AG10803 (cell line): ENCODE measurements around the gene SPATA4.

Experiments used
- DNase-seq: peaks from one replicate; pipeline ENCODE4 v3.0.0; 2010; ENCODE audit warnings: low read depth
- H3K4me3 ChIP-seq: 2 replicates; pipeline ENCODE4 v1.5.1; 2011; ENCODE audit warnings: mild to moderate bottlenecking, low read length, control low read depth
- TF ChIP-seq, protein P1 (sequence below): conservative IDR thresholded peaks from 2 replicates; pipeline ENCODE4 v1.5.1; 2011; ENCODE audit warnings: mild to moderate bottlenecking, low read length, control low read depth, inconsistent platforms

Gene SPATA4

DNA sequence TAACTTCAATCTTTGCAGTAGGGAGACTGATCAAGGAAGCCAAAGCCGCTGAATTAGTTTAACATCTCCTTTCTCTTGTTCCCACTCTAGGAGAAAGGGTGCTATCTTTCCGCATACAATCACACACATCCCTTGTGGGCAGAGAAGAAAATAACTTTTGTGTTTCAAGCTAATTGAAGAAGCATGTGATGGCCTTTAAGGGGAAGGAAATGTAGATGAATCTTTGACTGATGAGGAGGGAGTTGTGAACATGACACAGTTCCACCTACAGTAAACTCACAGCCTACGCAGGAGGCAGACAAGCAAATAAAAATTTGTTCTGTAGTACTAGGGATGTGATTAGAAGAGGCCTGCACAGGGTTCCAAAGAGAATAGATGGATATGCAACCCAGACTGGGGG, 14.7 kb upstream of the SPATA4 start:
- TF ChIP-seq, protein P1, sequence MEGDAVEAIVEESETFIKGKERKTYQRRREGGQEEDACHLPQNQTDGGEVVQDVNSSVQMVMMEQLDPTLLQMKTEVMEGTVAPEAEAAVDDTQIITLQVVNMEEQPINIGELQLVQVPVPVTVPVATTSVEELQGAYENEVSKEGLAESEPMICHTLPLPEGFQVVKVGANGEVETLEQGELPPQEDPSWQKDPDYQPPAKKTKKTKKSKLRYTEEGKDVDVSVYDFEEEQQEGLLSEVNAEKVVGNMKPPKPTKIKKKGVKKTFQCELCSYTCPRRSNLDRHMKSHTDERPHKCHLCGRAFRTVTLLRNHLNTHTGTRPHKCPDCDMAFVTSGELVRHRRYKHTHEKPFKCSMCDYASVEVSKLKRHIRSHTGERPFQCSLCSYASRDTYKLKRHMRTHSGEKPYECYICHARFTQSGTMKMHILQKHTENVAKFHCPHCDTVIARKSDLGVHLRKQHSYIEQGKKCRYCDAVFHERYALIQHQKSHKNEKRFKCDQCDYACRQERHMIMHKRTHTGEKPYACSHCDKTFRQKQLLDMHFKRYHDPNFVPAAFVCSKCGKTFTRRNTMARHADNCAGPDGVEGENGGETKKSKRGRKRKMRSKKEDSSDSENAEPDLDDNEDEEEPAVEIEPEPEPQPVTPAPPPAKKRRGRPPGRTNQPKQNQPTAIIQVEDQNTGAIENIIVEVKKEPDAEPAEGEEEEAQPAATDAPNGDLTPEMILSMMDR, result no peak
- DNase-seq, result no peak
- H3K4me3 ChIP-seq, result no peak overlapping the region

GRCh38 chr4:176209535-176209934, 14.2 kb upstream of the SPATA4 start:
- TF ChIP-seq, protein P1, result no peak
- no peak overlapping the region for H3K4me3 ChIP-seq
- DNase-seq, result no peak

DNA sequence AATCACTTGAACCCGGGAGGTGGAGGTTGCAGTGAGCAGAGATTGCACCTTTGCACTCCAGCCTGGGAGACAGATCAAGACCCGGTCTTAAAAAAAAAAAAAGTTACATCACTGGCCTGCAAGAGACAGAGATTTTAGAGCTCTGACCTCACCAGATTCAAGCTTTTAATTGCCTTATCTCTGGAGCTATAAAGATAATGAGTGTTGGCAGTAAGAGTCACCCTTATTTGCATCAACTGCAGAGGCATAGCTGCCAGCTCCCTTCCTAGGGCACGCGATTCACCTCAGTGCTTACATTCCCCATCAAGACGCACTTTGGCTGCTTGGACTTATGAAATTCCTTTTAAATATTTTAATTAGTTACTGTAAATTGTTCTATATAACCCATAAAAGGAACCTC, 12.5 kb upstream of the SPATA4 start:
- TF ChIP-seq, protein P1, result no peak
- no peak for DNase-seq
- no peak overlapping the region for H3K4me3 ChIP-seq

DNA sequence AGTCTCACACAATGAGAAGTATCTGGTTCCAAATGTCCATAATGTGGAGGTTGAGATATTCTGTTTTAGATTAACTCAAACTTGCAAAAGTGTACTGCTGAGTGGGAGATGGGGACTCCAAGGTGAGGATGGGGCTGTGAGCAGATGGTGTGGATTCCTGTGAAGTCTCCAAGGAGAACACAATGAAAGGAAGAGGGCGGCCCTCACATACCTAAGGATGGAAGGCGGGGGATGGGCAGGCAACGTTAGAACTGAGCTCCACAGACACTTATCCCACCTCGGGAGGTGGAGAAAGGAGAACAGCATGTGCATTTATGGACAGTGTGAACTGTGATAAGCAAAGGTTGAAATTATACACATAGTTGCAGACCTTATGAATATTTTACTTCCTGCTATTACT, 9.9 kb upstream of the SPATA4 start:
- DNase-seq, result no peak
- TF ChIP-seq, protein P1, result no peak
- no peak overlapping the region for H3K4me3 ChIP-seq

DNA sequence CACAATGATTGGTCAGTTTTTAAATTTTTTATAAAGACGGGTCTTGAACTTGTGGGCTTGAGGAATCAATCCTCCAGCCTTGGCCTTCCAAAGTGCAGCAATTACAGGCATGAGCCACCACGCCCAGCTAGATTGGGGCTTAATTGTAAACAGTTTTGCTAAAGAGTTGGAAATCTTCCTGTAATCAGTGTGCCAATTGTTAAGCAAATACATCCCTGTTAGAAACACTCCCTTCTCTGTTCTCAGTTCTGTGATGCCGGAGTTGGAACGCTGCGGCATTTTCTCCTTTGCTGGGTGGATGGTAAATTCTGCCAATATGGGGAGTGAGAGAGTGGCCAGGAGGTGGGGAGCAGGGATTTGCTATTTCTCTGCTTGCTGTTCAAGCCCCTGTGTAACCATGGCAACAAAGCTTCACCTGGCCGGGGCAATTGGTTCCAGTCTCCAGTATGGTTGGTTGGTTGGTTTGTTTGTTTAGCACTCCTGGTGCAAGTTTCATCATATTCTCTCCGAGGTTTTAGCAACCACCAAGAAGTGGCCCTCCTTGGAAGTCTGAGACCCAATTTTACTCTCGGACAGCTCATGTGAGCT, 3.0 kb upstream of the SPATA4 start:
- TF ChIP-seq, protein P1, result no peak
- no peak overlapping the region for H3K4me3 ChIP-seq
- DNase-seq, result no peak

- DNase-seq, result peak; percentile 79
- no peak overlapping the region for H3K4me3 ChIP-seq
Measured at GRCh38 chr4:176193938-176194337, 1.4 kb downstream of the SPATA4 start.

GRCh38 chr4:176193126-176193525, 2.3 kb downstream of the SPATA4 start:
- peak; percentile 65 for DNase-seq
- H3K4me3 ChIP-seq, result no peak overlapping the region
- TF ChIP-seq, protein P1, result no peak

More at GRCh38 chr4:176193938-176194337, 1.4 kb downstream of the SPATA4 start:
- TF ChIP-seq, protein P1, result no peak
